IMR-90 (cell line): ENCODE measurements around the gene RAP1GAP. TPM values are rescaled to one million over a fixed set of nuclear protein-coding genes. Genes with fewer than 3 reads are reported as not detected.

Source experiments
- ATAC-seq: fragments of 200-7000 bp; cut with Tn5 transposase; 2 replicates; pipeline ENCODE4 v1.9.1; 2020; ENCODE audit warnings: low read depth, mild to moderate bottlenecking, moderate library complexity
- BruUV-seq: library from RNA; stranded (reverse); fragments of 400-500 nt; replicated peaks from 2 replicates; lab custom pipeline; 2021; lab: Mats Ljungman, UMichigan
- CTCF ChIA-PET: fragments of 300-600 bp; formaldehyde crosslinking; extraction: SDS; loops from one replicate; lab custom pipeline; 2021; ENCODE audit warnings: antibody characterized with exemption; lab: Yijun Ruan, JAX
- POLR2A ChIA-PET: fragments of 300-600 bp; sonication (Branson Sonifier 250); formaldehyde crosslinking; loops from one replicate; lab custom pipeline; 2022; ENCODE audit warnings: antibody characterized with exemption; ENCODE audit not compliant: unreplicated experiment; lab: Charles Lee
- DNase-seq: peaks from one replicate; pipeline ENCODE4 v3.0.0; 2013
- H2AFZ ChIP-seq: replicated peaks from 2 replicates; pipeline ENCODE3; 2013; ENCODE audit warnings: low read length, mild to moderate bottlenecking; ENCODE audit not compliant: poor library complexity
- H2AK5ac ChIP-seq: 2 replicates; pipeline ENCODE4 v1.6.1; 2013; ENCODE audit warnings: low read depth, low read length, inconsistent platforms
- H2AK9ac ChIP-seq: replicated peaks from 2 replicates; pipeline ENCODE3; 2013; ENCODE audit warnings: mild to moderate bottlenecking, low read depth, low read length, moderate library complexity; ENCODE audit not compliant: poor library complexity
- H2BK120ac ChIP-seq: 2 replicates; pipeline ENCODE4 v1.6.1; 2013; ENCODE audit warnings: low read depth, low read length, inconsistent platforms
- H2BK15ac ChIP-seq: 3 replicates; pipeline ENCODE4 v1.6.1; 2013; ENCODE audit warnings: low read depth, low read length, inconsistent platforms
- H2BK20ac ChIP-seq: 2 replicates; pipeline ENCODE4 v1.6.1; 2013; ENCODE audit warnings: low read depth, mild to moderate bottlenecking, inconsistent platforms, low read length, moderate library complexity
- H2BK5ac ChIP-seq: 2 replicates; pipeline ENCODE4 v1.6.1; 2013; ENCODE audit warnings: mild to moderate bottlenecking, low read depth, low read length, inconsistent platforms; ENCODE audit not compliant: poor library complexity, severe bottlenecking
- H3K14ac ChIP-seq: replicated peaks from 2 replicates; pipeline ENCODE4 v1.6.1; 2013; ENCODE audit warnings: low read depth, low read length, inconsistent platforms
- H3K18ac ChIP-seq: 2 replicates; pipeline ENCODE4 v1.6.1; 2013; ENCODE audit warnings: low read depth, low read length, control low read depth
- H3K23ac ChIP-seq: 2 replicates; pipeline ENCODE4 v1.6.1; 2013; ENCODE audit warnings: low read depth, low read length, inconsistent platforms
- H3K27ac ChIP-seq: 2 replicates; pipeline ENCODE4 v1.5.1; 2013; ENCODE audit warnings: mild to moderate bottlenecking, control low read depth, low read length; ENCODE audit not compliant: insufficient read depth
- H3K27me3 ChIP-seq: 2 replicates; pipeline ENCODE4 v1.6.1; 2013; ENCODE audit warnings: low read length; ENCODE audit not compliant: control insufficient read depth, insufficient read depth
- H3K36me3 ChIP-seq: 2 replicates; pipeline ENCODE4 v1.6.1; 2013; ENCODE audit warnings: low read length, mixed read lengths; ENCODE audit not compliant: control insufficient read depth, insufficient read depth
- H3K4ac ChIP-seq: 2 replicates; pipeline ENCODE4 v1.6.1; 2013; ENCODE audit warnings: low read depth, low read length, inconsistent platforms
- H3K4me1 ChIP-seq: 2 replicates; pipeline ENCODE4 v1.6.1; 2013; ENCODE audit warnings: low read length, mixed read lengths; ENCODE audit not compliant: control insufficient read depth, insufficient read depth
- H3K4me2 ChIP-seq: 2 replicates; pipeline ENCODE4 v1.6.1; 2013; ENCODE audit warnings: low read depth, mild to moderate bottlenecking, control low read depth, low read length, moderate library complexity
- H3K4me3 ChIP-seq: 2 replicates; pipeline ENCODE4 v1.5.1; 2013; ENCODE audit warnings: low read depth, mild to moderate bottlenecking, control low read depth, low read length, moderate library complexity; ENCODE audit not compliant: insufficient read depth
- H3K56ac ChIP-seq: 2 replicates; pipeline ENCODE4 v1.6.1; 2013; ENCODE audit warnings: low read length, inconsistent platforms; ENCODE audit not compliant: insufficient read depth; ENCODE audit errors: extremely low read depth
- H3K79me1 ChIP-seq, 2 experiments: 2 replicates each; pipeline ENCODE4 v1.6.1; 2013; ENCODE audit warnings: low read length in 2 of 2, inconsistent platforms in 1 of 2, low read depth in 1 of 2
- H3K9ac ChIP-seq: 2 replicates; pipeline ENCODE4 v1.6.1; 2013; ENCODE audit warnings: low read depth, low read length, control low read depth
- H3K9me1 ChIP-seq: 2 replicates; pipeline ENCODE4 v1.6.1; 2013; ENCODE audit warnings: low read length, inconsistent platforms; ENCODE audit not compliant: insufficient read depth
- H3K9me3 ChIP-seq: 2 replicates; pipeline ENCODE4 v1.6.1; 2013; ENCODE audit warnings: low read length; ENCODE audit not compliant: control insufficient read depth, insufficient read depth
- H4K20me1 ChIP-seq: 2 replicates; pipeline ENCODE4 v1.6.1; 2013; ENCODE audit warnings: low read length, inconsistent platforms; ENCODE audit not compliant: insufficient read depth
- H4K5ac ChIP-seq: 2 replicates; pipeline ENCODE4 v1.6.1; 2013; ENCODE audit warnings: mild to moderate bottlenecking, low read depth, low read length, control low read depth
- H4K8ac ChIP-seq, 2 experiments: 2 replicates each; pipeline ENCODE4 v1.6.1; 2013; ENCODE audit warnings: low read depth in 2 of 2, low read length in 2 of 2, control low read depth in 1 of 2, inconsistent platforms in 1 of 2
- H4K91ac ChIP-seq: 2 replicates; pipeline ENCODE4 v1.6.1; 2013; ENCODE audit warnings: low read depth, low read length, inconsistent platforms; ENCODE audit not compliant: insufficient read depth
- MXI1 ChIP-seq: IDR thresholded peaks from 2 replicates; pipeline ENCODE4 v1.6.1; 2012; ENCODE audit warnings: low read depth, mild to moderate bottlenecking, low read length, moderate library complexity, borderline replicate concordance
- NFE2L2 ChIP-seq: fragments of 150-350 bp; IDR thresholded peaks from 2 replicates; pipeline ENCODE4 v1.6.1; 2016; ENCODE audit warnings: low read depth, mild to moderate bottlenecking, low read length
- RCOR1 ChIP-seq: IDR thresholded peaks from 2 replicates; pipeline ENCODE4 v1.6.1; 2012; ENCODE audit warnings: mild to moderate bottlenecking, low read length, improper control_type of control experiment; ENCODE audit not compliant: insufficient replicate concordance
- USF2 ChIP-seq: fragments of 150-350 bp; IDR thresholded peaks from 2 replicates; pipeline ENCODE4 v1.6.1; 2017; ENCODE audit warnings: mild to moderate bottlenecking, antibody characterized with exemption, low read length, low read depth
- WGBS, 2 experiments: methylation state at CpG; one replicate each; pipeline versions ENCODE4 v1.1.5 to v1.1.7; 2013; ENCODE audit warnings: missing lambda C conversion rate in 2 of 2; ENCODE audit not compliant: insufficient read length in 1 of 2; ENCODE audit errors: extremely low coverage in 2 of 2; 5-methylcytosine and 5-hydroxymethylcytosine counted together
- dilution Hi-C: fragments of 300-500 bp; cut with HindIII; formaldehyde crosslinking; loops from one replicate; pipeline ENCODE4 v1.14.3; 2018; ENCODE audit warnings: low sequenced_read_pairs; ENCODE audit not compliant: unreplicated experiment
- in situ Hi-C: fragments of 300-500 bp; cut with MboI; formaldehyde crosslinking; loops from 3 replicates; pipeline ENCODE4 v1.14.3; 2019; ENCODE audit warnings: low sequenced_read_pairs, inconsistent platforms, mixed read lengths
- intact Hi-C: fragments of 100-400 bp; cut with micrococcal nuclease; formaldehyde crosslinking; loops from 2 replicates; pipeline ENCODE4 v1.10.0; 2022
- polyA plus RNA-seq, 3 experiments: library from polyadenylated mRNA; depleted of rRNA; stranded (reverse); fragments of >200 nt; gene quantifications; 2 replicates each; pipeline ENCODE4 v1.2.3, GENCODE V29; 2012; ENCODE audit warnings: low replicate concordance in 1 of 3
- total RNA-seq: library from RNA; depleted of rRNA; stranded (reverse); fragments of >200 nt; gene quantifications from 2 replicates; pipeline ENCODE4 v1.2.3, GENCODE V29; 2012
- TF ChIP-seq, protein P1 (sequence below): fragments of 150-350 bp; IDR thresholded peaks from 2 replicates; pipeline ENCODE4 v1.6.1; 2016; ENCODE audit warnings: low read depth, mild to moderate bottlenecking, low read length, moderate library complexity, borderline replicate concordance

RAP1GAP gene
- total and polyA plus RNA-seq, 2 of the 4 experiments (the other 2 are of a cell fraction), result under 0.01 to 0.10 TPM

- in situ Hi-C loops (no loop called here), dilution Hi-C loops (no loop called here), intact Hi-C loops (no loop called here)
- BruUV-seq, result no TSS peak
- H2AFZ ChIP-seq, result no peak overlapping the region
- H2BK120ac ChIP-seq, result no peak overlapping the region
- no peaks in the 10 kb centered on the region for H3K79me1 ChIP-seq
- H3K9me3 ChIP-seq, result no peaks in the 10 kb centered on the region
- H3K36me3 ChIP-seq, result no peaks in the 10 kb centered on the region
- 67% methylated on average over 2 of the region's 12 CpGs; no CpG with 5 or more reads in 1 of the 2 experiments for WGBS, 2 experiments
- H4K91ac ChIP-seq, result no peak overlapping the region
- H2AK9ac ChIP-seq, result no peak overlapping the region
- H3K23ac ChIP-seq, result no peak overlapping the region
- H3K4me2 ChIP-seq, result no peak overlapping the region
- no peak overlapping the region for H4K5ac ChIP-seq
- H2AK5ac ChIP-seq, result no peak overlapping the region
- no peak overlapping the region for H3K4me3 ChIP-seq
- no peak overlapping the region for H3K18ac ChIP-seq
- H2BK20ac ChIP-seq, result no peak overlapping the region
- H3K9me1 ChIP-seq, result peaks cover 8% of the 10 kb centered on the region; the same call in 1 of the 2 replicates
- no peak for DNase-seq
- H4K20me1 ChIP-seq, result peaks cover 5% of the 10 kb centered on the region; the same call in 1 of the 2 replicates
- no peak overlapping the region for H3K27ac ChIP-seq
- H3K27me3 ChIP-seq, result peaks cover 52% of the 10 kb centered on the region
- H3K9ac ChIP-seq, result no peak overlapping the region
- no peak overlapping the region for H2BK5ac ChIP-seq
- POLR2A ChIA-PET, result no interaction called here
- no peak for ATAC-seq
- H3K4me1 ChIP-seq, result peaks cover 8% of the 10 kb centered on the region; the same call in 1 of the 2 replicates
- no peak overlapping the region for H3K56ac ChIP-seq
- CTCF ChIA-PET, result no interaction called here
- TF ChIP-seq RCOR1 (no peak), NFE2L2 (no peak), USF2 (no peak), MXI1 (no peak)
- TF ChIP-seq, protein P1, sequence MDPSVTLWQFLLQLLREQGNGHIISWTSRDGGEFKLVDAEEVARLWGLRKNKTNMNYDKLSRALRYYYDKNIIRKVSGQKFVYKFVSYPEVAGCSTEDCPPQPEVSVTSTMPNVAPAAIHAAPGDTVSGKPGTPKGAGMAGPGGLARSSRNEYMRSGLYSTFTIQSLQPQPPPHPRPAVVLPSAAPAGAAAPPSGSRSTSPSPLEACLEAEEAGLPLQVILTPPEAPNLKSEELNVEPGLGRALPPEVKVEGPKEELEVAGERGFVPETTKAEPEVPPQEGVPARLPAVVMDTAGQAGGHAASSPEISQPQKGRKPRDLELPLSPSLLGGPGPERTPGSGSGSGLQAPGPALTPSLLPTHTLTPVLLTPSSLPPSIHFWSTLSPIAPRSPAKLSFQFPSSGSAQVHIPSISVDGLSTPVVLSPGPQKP, result no peak
- H3K14ac ChIP-seq, result no peak overlapping the region
- no peak overlapping the region for H3K4ac ChIP-seq
- H2BK15ac ChIP-seq, result no peak overlapping the region
- H4K8ac ChIP-seq, result no peak overlapping the region
Measured at GRCh38 chr1:21634806-21635535, 34.2 kb downstream of the RAP1GAP start.
